Endodermal cell (in vitro differentiated cells): ENCODE results near the gene C1QTNF1. TPM values are rescaled to one million over a fixed set of nuclear protein-coding genes. Genes with fewer than 3 reads are reported as not detected.

Source experiments
- DNase-seq: peaks from one replicate; pipeline ENCODE4 v3.0.0-alpha.2; 2017
- H3K27ac ChIP-seq: 2 replicates; pipeline ENCODE4 v1.5.1; 2013; ENCODE audit warnings: mild to moderate bottlenecking, low read depth, low read length, moderate library complexity
- H3K27me3 ChIP-seq: 2 replicates; pipeline ENCODE4 v1.6.1; 2013; ENCODE audit warnings: mild to moderate bottlenecking, low read length, moderate library complexity; ENCODE audit not compliant: insufficient read depth, control insufficient read depth, poor library complexity, severe bottlenecking
- H3K36me3 ChIP-seq: 2 replicates; pipeline ENCODE4 v1.7.0; 2013; ENCODE audit warnings: mild to moderate bottlenecking, low read length, moderate library complexity; ENCODE audit not compliant: control insufficient read depth, insufficient read depth
- H3K4me1 ChIP-seq: one replicate; pipeline ENCODE4 v1.7.0; 2013; ENCODE audit warnings: low read length; ENCODE audit not compliant: control insufficient read depth, insufficient read depth
- H3K4me3 ChIP-seq: 2 replicates; pipeline ENCODE4 v1.5.1; 2013; ENCODE audit warnings: mild to moderate bottlenecking, low read length, moderate library complexity
- H3K9ac ChIP-seq: 2 replicates; pipeline ENCODE4 v1.6.1; 2013; ENCODE audit warnings: mild to moderate bottlenecking, low read length, moderate library complexity; ENCODE audit not compliant: poor library complexity, severe bottlenecking; ENCODE audit errors: extremely low read depth
- H3K9me3 ChIP-seq: 2 replicates; pipeline ENCODE4 v1.6.1; 2013; ENCODE audit warnings: mild to moderate bottlenecking, low read length, moderate library complexity; ENCODE audit not compliant: control insufficient read depth
- H3K27ac Mint-ChIP-seq: 2 replicates; pipeline ENCODE4 v1.8.0; 2020; ENCODE audit warnings: mixed read lengths
- H3K27me3 Mint-ChIP-seq: 2 replicates; pipeline ENCODE4 v1.8.0; 2021; ENCODE audit warnings: mild to moderate bottlenecking, mixed read lengths; ENCODE audit not compliant: insufficient read depth
- H3K36me3 Mint-ChIP-seq: 2 replicates; pipeline ENCODE4 v1.8.0; 2020; ENCODE audit warnings: low read depth, mixed read lengths
- H3K4me1 Mint-ChIP-seq: 2 replicates; pipeline ENCODE4 v1.8.0; 2020; ENCODE audit warnings: mixed read lengths
- H3K4me3 Mint-ChIP-seq: 2 replicates; pipeline ENCODE4 v1.8.0; 2020; ENCODE audit warnings: mild to moderate bottlenecking, moderate library complexity, mixed read lengths
- H3K9me3 Mint-ChIP-seq: 2 replicates; pipeline ENCODE4 v1.8.0; 2020; ENCODE audit warnings: mild to moderate bottlenecking, mixed read lengths
- CTCF ChIP-seq: fragments of 200-600 bp; sonication (generic); conservative IDR thresholded peaks from 2 replicates; pipeline ENCODE4 v1.5.0; 2021; ENCODE audit warnings: antibody characterized with exemption, mild to moderate bottlenecking
- WGBS, 2 experiments: methylation state at CpG; one replicate each; pipeline versions ENCODE4 v1.1.5 to v1.1.7; 2013; ENCODE audit warnings: missing lambda C conversion rate in 2 of 2, mixed read lengths in 1 of 2; ENCODE audit not compliant: insufficient coverage in 1 of 2, insufficient read length in 1 of 2; 5-methylcytosine and 5-hydroxymethylcytosine counted together
- total RNA-seq, 2 donors: library from RNA; stranded (reverse); fragmentation: NEBNext Ultra II Directional in 1 of 2; extraction: Animal tissue kit (Norgen Biotek cat#: 25700) in 1 of 2; gene quantifications; 2 replicates in 1 of 2; 3 replicates in 1 of 2; pipeline ENCODE4 v1.2.1, GENCODE V29; 2021

C1QTNF1 gene
- total RNA-seq, 2 donors from 2014 or later, result 16.0 to 16.5 TPM

DNA sequence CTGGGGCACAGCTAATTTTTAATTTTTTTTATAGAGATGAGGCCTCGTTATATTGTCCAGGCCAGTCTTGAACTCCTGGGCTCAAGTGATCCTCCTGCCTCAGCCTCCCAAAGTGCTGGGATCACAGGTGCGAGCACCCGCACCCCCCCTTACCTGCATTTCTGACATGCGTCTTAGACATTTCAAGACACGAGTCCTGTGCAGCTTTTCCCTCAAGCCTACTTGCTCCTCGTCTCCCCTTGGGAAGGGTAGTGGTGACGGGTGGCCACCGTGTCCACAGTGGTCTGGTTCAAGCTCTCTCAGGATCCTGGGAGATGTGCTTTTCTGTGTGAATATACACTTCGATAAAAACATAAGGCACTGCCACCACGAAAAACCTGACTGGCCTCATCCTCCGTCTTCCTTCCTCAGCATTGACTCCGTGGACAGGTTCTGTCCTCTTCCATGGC is 24.0 kb upstream of the C1QTNF1 start:
- no peak for TF ChIP-seq CTCF
- peak; percentile 14 for DNase-seq
- Mint-ChIP-seq H3K36me3 (peaks cover 54% of the 10 kb centered on the region), H3K9me3 (no peaks in the 10 kb centered on the region), H3K27me3 (peaks cover 15% of the 10 kb centered on the region), H3K27ac (no peak overlapping the region), H3K4me1 (no peaks in the 10 kb centered on the region), H3K4me3 (no peak overlapping the region)
- Histone ChIP-seq H3K27ac (no peak overlapping the region), H3K9me3 (no peaks in the 10 kb centered on the region), H3K4me3 (no peak overlapping the region), H3K4me1 (no peaks in the 10 kb centered on the region), H3K36me3 (peaks cover 25% of the 10 kb centered on the region), H3K27me3 (no peaks in the 10 kb centered on the region), H3K9ac (no peak overlapping the region)
- WGBS, 2 experiments, result 91 to 94% methylated on average over 7 to 12 of the region's 12 CpGs

GRCh38 chr17:79000396-79001189 is 23.4 kb upstream of the C1QTNF1 start:
- H3K27me3 Mint-ChIP-seq, result peaks cover 15% of the 10 kb centered on the region
- DNase-seq, result peak; percentile 39
- no peaks in the 10 kb centered on the region for H3K9me3 ChIP-seq
- no peaks in the 10 kb centered on the region for H3K27me3 ChIP-seq
- TF ChIP-seq CTCF, result no peak
- H3K27ac ChIP-seq, result no peak overlapping the region
- H3K9ac ChIP-seq, result no peak overlapping the region
- 92 to 95% methylated on average over 18 to 25 of the region's 25 CpGs for WGBS, 2 experiments
- peaks cover 25% of the 10 kb centered on the region for H3K36me3 ChIP-seq
- H3K9me3 Mint-ChIP-seq, result no peaks in the 10 kb centered on the region
- no peaks in the 10 kb centered on the region for H3K4me1 ChIP-seq
- peaks cover 48% of the 10 kb centered on the region for H3K36me3 Mint-ChIP-seq
- H3K4me1 Mint-ChIP-seq, result no peaks in the 10 kb centered on the region
- no peak overlapping the region for H3K4me3 Mint-ChIP-seq
- no peak overlapping the region for H3K4me3 ChIP-seq
- no peak overlapping the region for H3K27ac Mint-ChIP-seq

DNA sequence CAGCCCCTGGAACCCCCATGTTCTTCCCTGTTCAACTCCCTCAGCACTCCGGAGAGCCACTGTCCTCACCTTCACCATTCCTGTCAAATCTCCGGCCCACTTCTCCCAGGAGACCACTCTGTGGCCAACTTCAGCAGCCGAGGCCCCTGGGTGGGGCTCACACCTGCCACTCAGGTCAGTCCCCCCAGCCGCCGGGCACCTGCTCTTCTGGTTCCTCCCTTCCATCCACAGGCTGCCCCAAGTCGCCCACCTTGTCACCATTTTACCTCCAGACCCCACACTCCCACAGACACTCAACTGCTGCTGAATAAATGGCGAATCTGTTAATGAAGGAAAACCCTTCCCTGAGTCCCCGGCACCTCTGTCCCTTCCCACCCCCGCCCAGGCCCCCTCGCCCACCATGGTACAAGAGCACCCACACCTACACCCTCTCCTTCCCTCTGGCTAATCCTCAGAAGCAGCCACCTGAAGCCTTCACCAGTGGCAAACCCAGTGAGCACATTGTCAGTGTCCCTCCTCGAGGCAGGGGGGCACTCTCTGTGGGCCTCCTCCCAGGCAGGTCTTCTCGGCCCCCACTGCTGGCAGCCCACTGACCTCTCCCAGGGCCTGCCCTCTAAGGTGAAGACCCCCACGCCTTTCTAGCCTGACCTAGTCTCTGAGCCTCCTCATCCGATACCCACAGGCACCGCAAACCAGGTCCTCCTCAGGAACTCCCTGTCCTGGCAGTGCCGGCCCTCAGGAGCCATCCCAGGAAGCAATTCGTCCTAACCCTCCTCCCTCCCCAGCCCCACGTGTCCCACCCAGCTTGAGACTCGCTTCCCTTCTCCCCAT is 22.6 kb upstream of the C1QTNF1 start:
- H3K4me1 ChIP-seq, result no peaks in the 10 kb centered on the region
- no peaks in the 10 kb centered on the region for H3K4me1 Mint-ChIP-seq
- H3K9me3 Mint-ChIP-seq, result no peaks in the 10 kb centered on the region
- H3K4me3 ChIP-seq, result no peak overlapping the region
- no peaks in the 10 kb centered on the region for H3K27me3 ChIP-seq
- peak; percentile 40 for DNase-seq
- H3K36me3 Mint-ChIP-seq, result peaks cover 42% of the 10 kb centered on the region
- no peak for TF ChIP-seq CTCF
- peaks cover 19% of the 10 kb centered on the region for H3K27me3 Mint-ChIP-seq
- H3K9me3 ChIP-seq, result no peaks in the 10 kb centered on the region
- H3K27ac ChIP-seq, result no peak overlapping the region
- WGBS, 2 experiments, result 89 to 96% methylated on average over 12 to 19 of the region's 19 CpGs
- H3K9ac ChIP-seq, result no peak overlapping the region
- H3K27ac Mint-ChIP-seq, result no peak overlapping the region
- H3K4me3 Mint-ChIP-seq, result no peak overlapping the region
- peaks cover 22% of the 10 kb centered on the region for H3K36me3 ChIP-seq
